Measurements from ENCODE around the gene FAM89A.
"Not testable (repeated sequence)": the region's sequence is repeated elsewhere in the genome, so short reads cannot be mapped to it uniquely, and the experiment has no call there.

Gene FAM89A

GRCh38 chr1:231029247-231029646, 10.8 kb downstream of the FAM89A start:
- DNase-seq: not testable (repeated sequence)

- no peak for DNase-seq
Measured at GRCh38 chr1:231028682-231029081, 11.4 kb downstream of the FAM89A start.

GRCh38 chr1:231027971-231028370, 12.1 kb downstream of the FAM89A start:
- no peak for DNase-seq

- no peak for DNase-seq
Measured at GRCh38 chr1:231027136-231027925, 12.7 kb downstream of the FAM89A start.

GRCh38 chr1:231026576-231026975, 13.5 kb downstream of the FAM89A start:
- DNase-seq: no peak

GRCh38 chr1:231023150-231023549, 16.9 kb downstream of the FAM89A start:
- no peak for DNase-seq

GRCh38 chr1:231022543-231022942, 17.5 kb downstream of the FAM89A start:
- DNase-seq: not testable (repeated sequence)

- no peak for DNase-seq
Measured at GRCh38 chr1:231021540-231022031, 18.5 kb downstream of the FAM89A start.

- DNase-seq: no peak
Measured at GRCh38 chr1:231020816-231021215, 19.2 kb downstream of the FAM89A start.

- DNase-seq: no peak
Measured at GRCh38 chr1:231020139-231020601, 19.9 kb downstream of the FAM89A start.

GRCh38 chr1:231019711-231020110, 20.3 kb downstream of the FAM89A start:
- no peak for DNase-seq

GRCh38 chr1:231016966-231017365, 23.1 kb downstream of the FAM89A start:
- DNase-seq: no peak

- no peak for DNase-seq
Measured at GRCh38 chr1:231016234-231016633, 23.8 kb downstream of the FAM89A start.

- DNase-seq: no peak
Measured at GRCh38 chr1:231013391-231014015, 26.6 kb downstream of the FAM89A start.

- no peak for DNase-seq
Measured at GRCh38 chr1:231011963-231012362, 28.1 kb downstream of the FAM89A start.

- DNase-seq: no peak
Measured at GRCh38 chr1:231011360-231011759, 28.7 kb downstream of the FAM89A start.

GRCh38 chr1:231007535-231007934, 32.5 kb downstream of the FAM89A start:
- DNase-seq: not testable (repeated sequence)

- no peak for DNase-seq
Measured at GRCh38 chr1:231001892-231002291, 38.2 kb downstream of the FAM89A start.

GRCh38 chr1:231000639-231001038, 39.4 kb downstream of the FAM89A start:
- DNase-seq: no peak

GRCh38 chr1:231000201-231000600, 39.9 kb downstream of the FAM89A start:
- DNase-seq: no peak

GRCh38 chr1:230994860-230995259, 45.2 kb downstream of the FAM89A start:
- DNase-seq: no peak

GRCh38 chr1:230992100-230992774, 47.8 kb downstream of the FAM89A start:
- no peak for DNase-seq

GRCh38 chr1:230987448-230987847, 52.6 kb downstream of the FAM89A start:
- DNase-seq: no peak

- no peak for DNase-seq
Measured at GRCh38 chr1:230986976-230987375, 53.1 kb downstream of the FAM89A start.
